ENCODE measurements around the gene PLAAT5.

- TF ChIP-seq TAF1 (IDR thresholded peaks at IDR 0.05; ENCODE audit: borderline replicate concordance, low read depth, low read length) (no peak), POLR2AphosphoS5 (IDR thresholded peaks at IDR 0.05; ENCODE audit: low read depth, low read length) (no peak), POLR2A (IDR thresholded peaks at IDR 0.05; ENCODE audit: low read depth, low read length) (no peak)
Measured at GRCh38 chr11:63488789-63489188, 2.2 kb downstream of the PLAAT5 start.

Measured in GM12892 (cell line).